ENCODE measurements around the gene RFTN2.
"Not testable (repeated sequence)": the region's sequence is repeated elsewhere in the genome, so short reads cannot be mapped to it uniquely, and the experiment has no call there.

RFTN2 gene

GRCh38 chr2:197601726-197602125 lies 73.7 kb downstream of the RFTN2 start:
- no peak for DNase-seq

- DNase-seq = no peak
Measured at GRCh38 chr2:197600306-197600705, 75.1 kb downstream of the RFTN2 start.

- DNase-seq = no peak
Measured at GRCh38 chr2:197599285-197599965, 76.0 kb downstream of the RFTN2 start.

DNA sequence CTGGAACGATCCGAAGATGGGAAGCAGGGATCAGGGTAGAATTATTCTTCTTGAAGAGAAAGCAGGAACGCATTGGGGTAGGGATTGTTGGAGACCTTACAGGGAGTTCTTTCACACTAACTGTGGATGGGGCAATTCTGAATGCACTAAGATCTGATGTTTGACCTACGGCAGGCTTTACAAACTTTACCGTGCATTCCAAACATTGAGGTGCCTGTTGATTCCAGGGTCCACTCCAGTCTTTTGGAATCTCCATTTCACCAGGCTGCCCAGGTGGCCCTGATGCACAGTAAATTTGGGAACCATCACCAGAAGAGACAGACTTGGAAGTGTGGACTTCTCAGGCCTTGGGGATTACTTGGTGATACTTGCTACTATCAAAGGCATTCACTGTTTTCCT lies 76.9 kb downstream of the RFTN2 start:
- no peak for DNase-seq

GRCh38 chr2:197597166-197597565 lies 78.2 kb downstream of the RFTN2 start:
- DNase-seq = no peak

- no peak for DNase-seq
Measured at GRCh38 chr2:197596766-197597165, 78.6 kb downstream of the RFTN2 start.

GRCh38 chr2:197591339-197592072 lies 83.9 kb downstream of the RFTN2 start:
- DNase-seq = no peak

GRCh38 chr2:197587255-197587654 lies 88.1 kb downstream of the RFTN2 start:
- DNase-seq = not testable (repeated sequence)

- DNase-seq = not testable (repeated sequence)
Measured at GRCh38 chr2:197580166-197580565, 95.2 kb downstream of the RFTN2 start.

- DNase-seq = not testable (repeated sequence)
Measured at GRCh38 chr2:197578294-197578693, 97.1 kb downstream of the RFTN2 start.

- DNase-seq = no peak
Measured at GRCh38 chr2:197577446-197577845, 97.9 kb downstream of the RFTN2 start.

DNA sequence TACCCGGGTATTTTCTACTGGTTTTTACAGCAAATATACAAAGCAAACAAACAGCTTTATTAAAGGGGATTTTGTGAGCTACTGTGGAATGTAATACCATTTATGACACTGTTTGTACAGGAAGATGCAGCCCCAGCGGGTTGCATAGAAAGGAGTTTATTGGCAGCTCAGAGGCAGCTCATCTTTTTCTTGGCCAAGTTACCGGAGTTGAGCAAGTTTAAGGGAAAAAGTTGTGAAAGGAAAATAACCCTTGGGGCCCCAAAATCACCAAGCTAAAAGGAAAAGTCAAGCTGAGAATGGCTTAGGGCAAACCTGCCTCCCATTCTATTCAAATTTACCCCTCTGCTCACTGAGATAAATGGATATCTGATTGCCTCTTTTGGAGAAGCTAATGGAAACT lies 98.8 kb downstream of the RFTN2 start:
- DNase-seq = peak; percentile 46

GRCh38 chr2:197575987-197576386 lies 99.4 kb downstream of the RFTN2 start:
- no peak for DNase-seq

DNA sequence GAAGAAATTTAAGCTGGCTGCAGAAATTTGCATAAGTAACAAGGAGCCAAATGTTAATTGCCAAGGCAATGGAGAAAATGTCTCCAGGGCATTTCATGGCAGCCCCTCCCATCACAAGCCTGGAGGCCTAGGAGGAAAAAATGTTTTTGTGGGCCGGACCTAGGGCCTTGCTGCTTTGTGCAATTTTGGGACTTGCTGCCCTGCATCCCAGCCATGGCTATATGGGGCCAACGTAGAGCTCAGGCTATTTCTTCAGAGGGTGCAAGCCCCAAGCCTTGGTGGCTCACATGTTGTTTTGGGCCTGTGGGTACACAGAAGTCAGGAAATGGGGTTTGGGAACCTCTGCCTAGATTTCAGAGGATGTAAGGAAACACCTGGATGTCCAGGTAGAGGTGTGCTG lies 101.8 kb downstream of the RFTN2 start:
- no peak for DNase-seq

DNA sequence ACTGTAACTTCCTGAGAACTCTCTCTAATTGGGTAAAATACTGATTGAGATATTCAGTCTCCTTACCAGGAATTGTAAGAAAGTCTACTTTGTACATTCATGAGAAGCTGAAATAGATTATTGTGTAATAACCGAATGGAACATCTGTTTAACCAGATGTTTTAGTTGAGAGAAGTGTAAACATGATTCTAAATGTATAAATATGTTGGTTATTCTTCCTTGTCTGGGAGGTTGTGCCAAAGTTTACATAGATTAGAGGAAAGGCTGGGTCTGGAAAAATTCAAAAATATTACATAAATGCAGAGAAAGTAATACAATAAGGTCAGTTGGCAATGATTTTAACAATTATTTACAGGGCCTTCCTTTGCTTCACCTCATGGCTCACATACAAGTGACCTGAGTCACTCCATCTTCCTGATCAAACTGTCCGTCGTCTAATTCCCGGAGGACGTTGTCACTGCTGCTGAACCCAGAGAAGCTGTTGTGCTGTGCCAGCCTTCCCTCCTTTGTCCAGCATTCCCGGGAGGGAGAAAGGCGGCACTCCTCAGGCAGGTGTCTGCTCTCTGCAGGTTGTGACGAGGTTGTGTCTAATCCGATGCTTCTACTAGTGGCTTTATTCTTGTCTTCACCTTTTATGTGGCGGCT lies 103.6 kb downstream of the RFTN2 start:
- DNase-seq = no peak

DNA sequence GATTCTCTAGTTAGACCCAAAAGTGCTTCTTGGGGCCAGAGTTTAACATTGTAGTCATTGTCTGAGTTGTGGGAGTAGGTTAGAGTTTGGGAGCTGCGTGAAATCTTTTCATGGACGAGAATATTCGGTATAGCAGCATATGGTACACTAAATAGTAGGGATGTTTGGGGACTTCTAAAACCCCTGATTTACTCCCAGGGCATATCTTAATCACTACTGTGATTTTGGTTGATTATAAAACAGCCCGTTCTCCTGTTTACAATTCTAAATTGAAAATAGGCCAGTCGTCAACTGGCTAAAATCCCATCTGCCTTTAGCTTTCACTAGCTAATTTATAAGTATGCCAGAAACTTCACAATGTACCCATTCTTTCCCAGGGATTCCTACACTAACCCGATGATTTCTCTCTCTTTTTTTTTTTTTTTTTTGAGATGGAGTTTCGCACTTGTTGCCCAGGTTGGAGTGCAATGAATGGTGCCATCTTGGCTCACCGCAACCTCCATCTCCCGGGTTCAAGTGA lies 115.2 kb downstream of the RFTN2 start:
- DNase-seq = no peak

- no peak for DNase-seq
Measured at GRCh38 chr2:197559681-197560080, 115.7 kb downstream of the RFTN2 start.

DNA sequence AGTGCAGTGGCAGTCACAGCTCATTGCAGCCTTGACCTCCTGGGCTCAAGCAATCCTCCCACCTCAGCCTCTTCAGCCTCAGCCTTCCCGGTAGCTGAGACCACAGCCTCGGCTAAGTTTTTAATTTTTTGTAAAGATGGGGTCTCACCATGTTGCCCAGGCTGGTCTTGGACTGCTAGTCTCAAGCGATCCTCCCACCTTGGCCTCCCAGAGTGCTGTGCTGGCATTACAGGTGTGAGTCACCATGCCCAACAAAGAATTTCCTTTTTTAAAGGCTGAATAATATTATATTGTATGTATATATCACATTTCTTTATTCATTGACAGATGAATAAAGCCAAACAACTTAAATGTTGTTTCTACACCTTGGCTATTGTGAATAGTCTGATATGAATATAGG lies 117.0 kb downstream of the RFTN2 start:
- DNase-seq = no peak

- no peak for DNase-seq
Measured at GRCh38 chr2:197556456-197556855, 118.9 kb downstream of the RFTN2 start.

DNA sequence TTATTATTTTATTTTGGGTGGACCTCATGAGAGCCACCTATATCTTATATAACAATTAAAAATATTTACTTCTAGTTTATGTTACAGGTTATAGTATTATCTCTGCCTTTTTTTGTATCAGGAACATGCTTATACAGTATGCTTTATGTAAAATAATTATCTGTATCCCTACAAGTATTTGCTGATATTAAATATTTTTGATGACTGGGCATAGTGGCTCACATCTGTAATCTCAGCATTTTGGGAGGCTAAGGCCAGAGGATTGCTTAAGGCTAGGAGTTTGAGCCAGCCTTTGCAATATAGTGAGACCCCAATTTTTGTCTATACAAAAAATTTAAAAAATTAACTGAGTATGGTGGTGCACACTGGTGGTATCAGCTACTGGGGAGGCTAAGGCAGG lies 119.9 kb downstream of the RFTN2 start:
- DNase-seq = no peak

DNA sequence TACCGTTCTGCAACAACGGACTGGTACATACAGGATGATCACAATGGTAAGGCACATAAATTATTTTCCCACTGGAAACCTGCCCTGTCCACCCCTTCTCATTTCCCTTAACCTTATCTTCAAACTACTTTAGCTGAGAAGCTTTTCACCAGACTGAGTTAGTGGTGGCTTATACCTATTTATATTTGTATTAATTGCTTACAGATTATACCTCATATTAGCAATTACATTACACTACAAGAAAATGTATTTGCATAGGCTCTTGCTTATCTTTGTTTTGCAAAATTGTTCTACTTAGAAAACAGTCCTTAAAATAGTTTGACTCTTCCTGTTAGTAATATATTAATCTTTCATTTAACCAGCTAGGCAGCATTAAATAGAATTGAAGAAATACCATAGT lies 124.1 kb downstream of the RFTN2 start:
- not testable (repeated sequence) for DNase-seq

DNA sequence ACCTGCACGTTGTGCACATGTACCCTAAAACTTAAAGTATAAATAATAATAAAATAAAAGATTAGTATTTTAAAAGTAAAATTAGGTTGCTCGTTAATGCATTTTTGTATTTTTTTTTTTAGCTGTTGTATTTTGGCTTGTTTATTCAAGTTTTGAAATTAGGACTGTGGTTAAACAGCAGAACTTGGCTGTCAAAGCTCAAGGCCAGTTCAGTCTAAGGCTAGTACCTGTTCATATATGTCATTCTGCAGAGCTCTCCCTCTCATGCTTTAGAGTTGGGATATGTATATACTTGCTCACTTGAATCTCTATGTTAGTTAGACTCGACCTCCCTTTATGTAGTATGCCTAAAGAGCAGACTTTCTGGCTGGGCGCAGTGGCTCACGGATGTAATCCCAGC lies 126.8 kb downstream of the RFTN2 start:
- DNase-seq = no peak

- no peak for DNase-seq
Measured at GRCh38 chr2:197547163-197547900, 128.1 kb downstream of the RFTN2 start.
